NCI-H146 treated with DMSO at 0.1 percent for 48 hours (cell line): ENCODE data around the gene TPBGL.

Experiments used
- DNase-seq: peaks from one replicate; lab custom pipeline; 2025; ENCODE audit not compliant: unreplicated experiment; lab: John Stamatoyannopoulos, UW

The TPBGL gene

GRCh38 chr11:75208446-75208845 is 32.1 kb upstream of the TPBGL start:
- DNase-seq, result no peak

GRCh38 chr11:75212411-75212810 is 28.2 kb upstream of the TPBGL start:
- DNase-seq, result no peak

- no peak for DNase-seq
Measured at GRCh38 chr11:75214411-75214821, 26.2 kb upstream of the TPBGL start.

- DNase-seq, result no peak
Measured at GRCh38 chr11:75214843-75215242, 25.7 kb upstream of the TPBGL start.

GRCh38 chr11:75219869-75220268 is 20.7 kb upstream of the TPBGL start:
- DNase-seq, result no peak

- DNase-seq, result no peak
Measured at GRCh38 chr11:75223954-75224643, 16.5 kb upstream of the TPBGL start.

GRCh38 chr11:75225794-75226193 is 14.8 kb upstream of the TPBGL start:
- DNase-seq, result no peak

GRCh38 chr11:75229466-75229865 is 11.1 kb upstream of the TPBGL start:
- DNase-seq, result no peak

GRCh38 chr11:75230621-75231020 is 10.0 kb upstream of the TPBGL start:
- no peak for DNase-seq

GRCh38 chr11:75233754-75234172 is 6.8 kb upstream of the TPBGL start:
- no peak for DNase-seq

GRCh38 chr11:75236062-75236461 is 4.5 kb upstream of the TPBGL start:
- no peak for DNase-seq

GRCh38 chr11:75237050-75237449 is 3.5 kb upstream of the TPBGL start:
- DNase-seq, result no peak

- no peak for DNase-seq
Measured at GRCh38 chr11:75238595-75239440, 1.8 kb upstream of the TPBGL start.

GRCh38 chr11:75239531-75240290 is 863 bp upstream of the TPBGL start:
- no peak for DNase-seq

- peak; percentile 50 for DNase-seq
Measured at GRCh38 chr11:75241036-75241905, 697 bp downstream of the TPBGL start.

GRCh38 chr11:75241906-75242644 is 1.5 kb downstream of the TPBGL start:
- DNase-seq, result no peak

GRCh38 chr11:75242722-75243600 is 2.4 kb downstream of the TPBGL start:
- DNase-seq, result no peak

- DNase-seq, result no peak
Measured at GRCh38 chr11:75244052-75244814, 3.7 kb downstream of the TPBGL start.
